Measurements from ENCODE around the gene CLTCL1.

Gene CLTCL1

GRCh38 chr22:19131685-19132015, 159.9 kb downstream of the CLTCL1 start:
- no peak for DNase-seq (ENCODE audit: low spot score)

GRCh38 chr22:19130959-19131684, 160.4 kb downstream of the CLTCL1 start, which contains the start of gene TSSK2:
TSS of gene TSSK2 (plus strand) at chr22:19131308. CDS start at chr22:19131400, 92 bp downstream.
- DNase-seq (ENCODE audit: low spot score), result no peak

- no peak for DNase-seq (ENCODE audit: low spot score)
Measured at GRCh38 chr22:19129871-19130270, 161.6 kb downstream of the CLTCL1 start.
